HT1080 (cell line): ENCODE results near the gene ACTRT3. TPM values are rescaled to one million over a fixed set of nuclear protein-coding genes. Genes with fewer than 3 reads are reported as not detected.

Experiments used
- DNase-seq: peaks from one replicate; pipeline ENCODE4 v3.0.0-alpha.2; 2015; ENCODE audit warnings: low read depth
- polyA plus RNA-seq, 2 experiments: library from polyadenylated mRNA; depleted of rRNA; stranded (reverse); fragments of >200 nt; gene quantifications; 2 replicates each; pipeline ENCODE4 v1.2.3, GENCODE V29; 2015
- total RNA-seq: library from RNA; depleted of rRNA; stranded (reverse); fragments of >200 nt; shearing (Covaris generic); gene quantifications from 2 replicates; pipeline ENCODE4 v1.2.3, GENCODE V29; 2014; rRNA removed

The ACTRT3 gene
- not detected in 2 replicates for total RNA-seq
- polyA plus RNA-seq (2015; cell fraction: cytosol; rRNA removed), result 0.06 TPM in 1 of 2 replicates, not detected in the other
- 0.11 TPM in 1 of 2 replicates, not detected in the other for polyA plus RNA-seq (2015; cell fraction: nucleus; rRNA removed)

DNA sequence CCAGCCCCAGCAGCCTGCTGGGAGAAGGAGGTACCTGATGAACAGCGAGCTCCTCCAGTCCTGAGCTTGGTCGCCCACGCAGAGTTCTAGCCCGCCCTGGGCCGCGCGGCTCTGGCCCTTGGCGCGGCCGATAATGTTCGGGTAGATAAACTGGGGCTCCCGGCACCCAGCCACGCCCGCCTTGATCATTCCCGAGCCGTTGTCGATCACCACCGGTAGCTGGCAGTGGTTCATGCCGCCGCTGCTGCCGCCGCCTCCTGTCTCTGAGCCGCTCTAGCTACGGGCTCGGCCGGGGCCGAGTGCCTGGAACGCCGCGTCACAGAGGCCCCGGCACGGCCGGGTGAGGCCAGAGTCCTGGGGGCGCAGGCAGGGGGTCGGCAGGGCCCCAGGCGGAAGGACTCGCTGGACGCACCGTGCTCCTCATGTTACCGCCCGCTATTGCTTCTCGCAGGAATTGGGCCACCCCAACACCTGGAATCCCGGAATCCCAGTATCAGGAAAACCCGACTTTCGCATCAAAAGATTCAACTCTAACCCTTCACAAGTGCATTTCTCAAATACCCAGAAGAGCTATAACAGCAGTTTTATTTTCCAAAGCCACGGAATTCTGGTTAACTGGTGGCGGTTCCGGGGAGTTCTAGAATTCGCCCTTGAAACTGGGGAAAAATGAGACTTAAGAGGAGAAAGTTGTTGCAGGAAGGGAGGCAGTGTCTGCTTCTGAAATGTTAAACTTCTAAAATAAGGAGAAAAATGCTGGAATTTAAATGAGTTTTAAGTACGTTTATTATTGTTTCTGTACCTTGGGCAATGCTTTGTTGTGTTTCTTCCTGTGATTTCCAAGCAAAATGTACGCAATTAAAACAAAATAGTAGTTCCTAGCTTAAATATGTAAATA lies at the start of gene ACTRT3:
ACTRT3 (minus strand) TSS at position 275 of the 895 bp plus-strand sequence; CDS start at position 234, 41 bp downstream.
- no peak for DNase-seq

DNA sequence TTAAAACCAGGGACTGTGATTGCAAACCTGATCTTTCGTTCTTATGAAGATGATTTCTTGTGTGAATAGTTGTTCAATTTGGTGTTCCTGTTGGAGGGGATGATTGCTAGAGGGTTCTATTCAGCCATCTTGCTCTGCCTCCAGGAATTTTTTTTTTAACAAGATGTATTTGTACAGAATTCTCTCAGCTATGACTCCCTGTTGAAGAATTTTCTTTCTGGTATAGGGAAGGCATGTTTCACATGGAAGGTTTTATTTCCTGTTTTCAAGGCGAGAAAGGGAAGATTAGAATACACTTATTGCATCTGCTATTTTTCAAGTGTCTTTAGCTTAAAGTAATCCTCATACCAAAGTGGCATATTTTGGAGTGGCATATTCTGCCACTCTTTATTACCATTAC lies 49.0 kb upstream of the ACTRT3 start:
- DNase-seq, result peak; percentile 38

DNA sequence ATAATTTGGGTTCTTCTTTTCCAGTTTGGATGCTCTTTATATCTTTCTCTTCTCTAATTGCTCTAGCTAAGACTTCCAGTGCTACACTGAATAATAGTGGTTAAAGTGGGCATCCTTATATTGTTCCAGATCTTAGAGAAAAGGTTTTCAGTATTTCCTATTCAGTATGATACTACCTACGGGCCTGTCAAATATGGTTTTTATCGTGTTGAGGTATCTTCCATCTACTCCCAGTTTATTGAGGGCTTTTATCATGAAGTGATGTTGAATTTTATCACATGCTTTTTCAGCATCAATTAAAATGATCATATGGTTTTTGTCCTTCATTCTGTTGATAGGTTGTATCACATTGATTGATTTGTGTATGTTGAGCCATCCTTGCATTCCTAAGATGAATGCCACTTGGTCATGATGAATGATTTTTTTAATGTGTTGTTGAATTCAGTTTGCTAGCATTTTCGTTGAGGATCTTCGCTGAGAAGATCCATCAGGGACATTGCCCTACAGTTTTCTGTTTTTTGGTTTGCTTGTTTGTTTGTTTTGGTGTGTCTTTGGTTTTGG lies 46.3 kb upstream of the ACTRT3 start:
- DNase-seq, result no peak

DNA sequence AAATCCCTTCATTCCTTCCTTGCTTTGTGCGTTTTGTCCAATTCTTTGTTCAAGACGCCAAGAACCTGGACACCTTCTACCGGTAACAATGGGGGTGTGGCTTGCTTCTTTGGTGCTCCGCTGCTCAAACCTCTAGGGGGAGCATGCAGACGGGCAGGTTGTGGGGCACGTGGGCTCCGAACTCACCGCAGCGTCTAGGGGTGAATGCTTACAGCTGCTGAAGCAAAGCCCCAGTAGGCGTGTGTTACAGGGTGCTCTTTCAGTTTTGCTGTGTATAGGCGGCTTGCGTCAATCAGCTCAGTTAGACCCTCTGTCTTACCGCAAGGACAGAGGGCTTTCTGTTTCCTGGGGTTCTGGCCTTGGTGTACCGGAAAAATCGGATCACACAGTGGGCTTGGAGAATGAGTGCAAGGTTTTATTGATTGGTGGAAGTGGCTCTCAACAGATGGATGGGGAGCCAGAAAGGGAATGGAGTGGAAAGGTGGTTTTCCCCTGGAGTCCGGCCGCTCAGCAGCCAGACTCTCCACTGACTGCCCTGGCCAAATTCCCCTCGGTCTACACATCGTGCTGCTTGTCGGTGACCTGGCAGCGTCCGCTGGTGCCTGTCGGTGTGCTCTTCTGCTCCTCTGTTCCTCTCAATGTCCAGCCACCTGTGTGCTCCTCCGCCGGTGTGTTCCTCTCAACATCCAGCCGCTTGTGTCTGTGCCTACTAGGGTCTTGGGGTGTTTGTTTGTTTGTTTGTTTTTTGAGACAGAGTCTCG lies 44.6 kb upstream of the ACTRT3 start:
- no peak for DNase-seq

DNA sequence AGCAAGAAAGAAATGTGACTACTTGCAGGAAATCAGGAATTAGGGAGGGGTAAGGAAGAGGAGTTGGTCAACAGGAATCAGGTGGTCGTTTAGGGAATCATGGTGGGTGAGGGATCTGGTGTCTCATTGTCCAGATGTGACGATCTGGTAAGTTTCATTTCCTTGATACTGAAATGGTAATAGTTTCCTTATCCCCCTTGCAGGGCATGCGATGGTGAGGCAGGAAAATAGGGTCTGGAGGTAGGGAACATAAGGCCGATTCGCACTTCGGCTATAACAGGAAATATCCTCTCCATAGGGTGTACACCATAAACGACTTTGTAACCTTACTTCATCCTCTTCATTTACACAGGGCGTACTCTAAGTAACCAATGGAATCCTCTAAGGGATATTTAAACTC lies 43.9 kb upstream of the ACTRT3 start:
- DNase-seq, result no peak

DNA sequence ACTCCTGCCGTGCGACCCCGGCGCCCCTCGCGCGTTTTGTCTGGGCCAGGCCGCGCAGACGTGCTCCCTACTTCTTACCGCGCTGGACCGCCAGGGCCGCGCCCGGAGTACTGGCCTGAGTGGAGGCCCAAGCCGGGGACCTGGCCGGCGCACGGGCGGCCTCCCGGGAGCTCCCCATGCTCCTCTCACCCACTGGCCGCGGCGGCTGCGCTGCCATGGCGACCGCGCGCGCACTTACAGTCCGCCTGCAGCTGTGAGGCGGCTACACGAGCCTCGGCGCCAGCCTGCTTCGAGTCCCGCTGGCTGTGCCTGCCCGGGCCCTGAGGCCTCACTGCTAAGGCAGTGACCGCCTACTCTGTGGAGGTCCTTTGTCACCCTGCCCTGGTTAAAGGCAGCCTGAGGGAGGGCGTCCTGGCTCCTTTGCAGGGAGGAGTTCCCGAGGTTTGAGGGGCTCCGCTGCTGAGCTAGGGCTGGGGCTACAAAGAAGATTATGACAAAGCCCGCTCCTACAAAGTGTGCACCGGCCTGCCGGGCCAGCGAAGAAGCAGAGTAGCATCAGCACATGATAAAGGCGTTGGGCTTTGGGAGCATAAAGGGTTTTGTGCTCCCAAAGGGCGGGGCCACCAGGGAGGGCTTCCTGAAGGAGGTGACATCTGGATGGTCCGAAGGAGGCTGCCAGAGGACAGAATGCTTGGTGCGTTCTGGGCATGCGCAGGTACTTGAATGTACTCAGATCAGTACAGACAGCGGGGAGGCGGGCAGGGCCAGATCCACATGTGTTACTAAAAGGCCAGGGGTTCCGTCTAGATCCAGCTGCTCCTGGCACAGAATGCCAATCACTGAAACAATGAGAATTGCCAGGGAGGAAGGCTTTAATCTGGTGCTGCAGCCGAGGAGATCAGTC lies 43.2 kb upstream of the ACTRT3 start, which contains the start of the genes LRRC34 and LRRIQ4:
LRRC34 (minus strand) TSS at position 573 of the 904 bp plus-strand sequence; CDS start at position 217, 356 bp downstream.
LRRIQ4 (plus strand) TSS at position 539 of the 904 bp plus-strand sequence. CDS start 9,052 bp downstream, outside the sequence.
- no peak for DNase-seq

DNA sequence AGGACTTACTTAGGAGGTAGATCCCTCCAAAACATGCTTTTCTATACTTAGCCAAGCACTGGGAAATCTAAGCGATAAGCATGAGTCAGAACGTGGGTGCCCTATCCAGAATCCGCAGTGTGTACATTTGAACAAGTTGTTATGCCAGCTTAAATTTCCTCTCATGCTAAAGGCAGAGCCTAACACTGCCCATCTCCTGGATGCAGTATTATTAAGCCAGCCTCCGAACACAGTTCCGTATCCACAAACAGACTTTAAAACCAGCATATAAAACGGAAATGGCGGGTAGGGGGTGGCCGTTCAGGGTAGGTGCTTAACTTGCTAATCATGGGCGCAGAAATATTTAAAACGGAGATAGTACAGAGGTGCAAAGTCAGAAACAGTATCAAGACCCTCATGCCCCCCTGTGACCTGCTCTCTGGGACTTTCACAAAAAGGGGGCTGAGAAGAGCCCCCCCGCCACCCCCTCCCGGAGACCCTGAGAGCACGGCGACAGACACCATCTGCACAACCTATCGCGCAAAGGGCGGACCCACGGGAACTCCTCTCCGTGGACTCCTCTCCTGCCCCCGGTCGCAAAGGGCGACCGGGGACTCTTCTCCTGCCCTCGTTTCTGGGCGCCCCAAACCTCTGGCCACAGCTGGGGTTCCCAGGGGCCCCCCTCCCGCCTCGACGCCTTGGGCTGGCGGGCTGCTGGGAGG lies 42.4 kb upstream of the ACTRT3 start:
- DNase-seq, result no peak

DNA sequence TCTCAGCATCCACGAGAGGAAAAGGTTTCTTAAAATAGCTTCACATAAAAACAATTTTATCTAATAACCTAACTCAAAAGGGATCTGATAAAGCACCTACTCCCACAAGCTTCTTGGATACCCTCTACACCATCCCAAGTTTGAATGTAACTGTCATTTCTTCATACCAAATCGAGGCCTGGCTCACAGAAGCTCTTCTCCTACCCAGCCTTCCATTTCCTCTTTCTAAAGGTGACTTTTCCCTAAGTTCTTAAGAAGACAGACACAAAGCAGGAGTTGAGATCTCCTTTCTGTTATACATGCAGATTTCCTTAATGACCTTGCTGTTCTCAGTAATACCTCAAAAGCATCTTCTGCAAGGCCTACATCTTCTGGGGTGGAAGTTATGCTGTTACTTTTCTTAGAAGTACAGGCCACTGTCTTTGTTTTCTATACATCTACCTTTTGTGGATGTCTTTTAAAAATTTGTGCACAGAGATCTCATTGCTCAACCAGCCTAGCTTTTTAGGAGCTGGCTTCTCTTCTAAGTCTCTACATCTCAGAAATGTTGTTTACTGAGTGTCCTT lies 40.0 kb upstream of the ACTRT3 start:
- no peak for DNase-seq

DNA sequence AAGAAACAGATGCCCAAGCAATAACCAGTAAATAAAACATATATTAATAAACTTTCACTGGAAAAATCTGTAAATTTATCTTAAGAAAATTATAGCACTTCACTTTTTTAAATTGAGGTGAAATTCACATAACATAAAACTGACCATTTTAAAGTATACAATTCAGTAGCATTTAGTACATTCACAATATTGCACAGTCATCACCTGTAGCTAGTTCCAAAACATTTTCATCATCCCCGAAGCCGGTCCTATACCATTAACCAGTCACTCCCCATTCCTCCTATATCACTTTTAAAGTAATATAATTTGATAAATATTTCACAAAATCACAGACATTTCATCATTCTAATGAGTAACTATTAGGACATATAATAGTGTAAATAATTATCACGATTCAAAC lies 35.3 kb upstream of the ACTRT3 start:
- DNase-seq, result no peak

DNA sequence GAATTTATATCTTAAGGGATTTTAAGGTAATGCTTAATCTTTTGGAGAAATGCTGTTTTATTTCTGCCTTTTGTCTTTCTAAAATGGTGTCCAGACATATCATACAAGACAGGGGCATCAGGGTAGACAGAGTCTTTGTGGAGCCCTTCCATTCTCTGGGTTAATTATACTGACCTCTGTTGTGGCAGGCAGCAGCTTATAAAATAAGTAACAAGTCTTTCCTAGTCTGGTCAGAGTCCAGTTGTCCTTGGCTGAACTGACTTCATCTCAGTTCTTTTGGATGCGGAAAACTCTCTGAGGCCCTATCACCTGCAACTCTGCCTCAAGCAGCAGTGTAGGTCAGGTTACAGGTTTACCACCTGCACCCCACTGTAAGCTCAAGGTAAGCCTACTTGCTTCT lies 23.0 kb upstream of the ACTRT3 start:
- DNase-seq, result no peak

DNA sequence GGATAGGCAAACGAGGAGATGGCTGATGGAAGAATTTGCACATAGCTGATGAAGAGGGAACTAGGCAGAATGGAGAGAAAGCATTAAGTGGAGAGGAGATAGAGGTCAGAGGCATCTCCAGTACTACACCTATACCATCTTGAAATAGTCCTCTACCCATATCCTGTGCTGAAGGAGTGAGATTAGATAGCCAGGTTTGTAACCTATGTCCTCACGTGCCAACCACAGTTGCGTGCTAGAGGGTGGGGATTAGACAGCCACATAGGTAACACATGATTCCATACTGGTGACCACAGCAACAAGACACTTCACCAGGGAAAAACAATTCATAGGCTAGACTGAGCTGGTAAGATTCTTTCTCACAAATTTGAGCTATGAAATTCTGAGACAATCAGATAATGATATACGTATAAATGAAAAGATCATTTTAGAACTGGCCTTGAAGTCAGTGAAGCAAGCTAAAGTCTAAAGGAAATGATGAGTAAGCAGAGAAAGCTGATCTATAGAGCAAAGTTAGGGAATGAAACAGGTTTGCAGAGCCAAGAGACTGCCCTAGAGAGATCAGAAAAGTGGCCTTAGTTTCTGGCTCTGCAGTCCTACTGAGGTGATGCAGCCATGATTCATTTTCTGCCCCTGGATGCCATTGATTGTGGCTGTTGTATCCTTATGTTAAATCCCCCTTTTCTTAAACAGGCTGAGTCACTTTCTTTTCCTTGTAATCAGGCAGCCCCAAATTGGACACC lies 21.5 kb upstream of the ACTRT3 start:
- peak; percentile 77 for DNase-seq

DNA sequence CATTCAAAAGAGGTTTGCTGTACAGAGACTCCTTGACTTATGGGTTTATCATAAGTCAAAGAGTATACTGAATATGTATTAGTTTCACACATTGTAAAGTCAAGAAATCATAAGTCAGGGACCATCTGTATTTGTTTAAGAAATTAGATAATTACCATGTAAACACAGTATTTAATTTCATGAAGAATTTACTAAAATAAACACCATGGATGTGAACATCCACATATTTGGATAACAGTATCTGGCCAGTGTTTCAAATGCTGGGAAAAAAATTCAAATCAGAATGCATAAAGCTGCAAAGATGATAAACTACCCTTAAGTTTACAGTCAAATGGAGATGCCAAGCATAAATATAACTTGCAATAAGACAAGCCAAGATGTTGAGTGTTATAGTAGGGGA lies 20.9 kb upstream of the ACTRT3 start:
- DNase-seq, result no peak

DNA sequence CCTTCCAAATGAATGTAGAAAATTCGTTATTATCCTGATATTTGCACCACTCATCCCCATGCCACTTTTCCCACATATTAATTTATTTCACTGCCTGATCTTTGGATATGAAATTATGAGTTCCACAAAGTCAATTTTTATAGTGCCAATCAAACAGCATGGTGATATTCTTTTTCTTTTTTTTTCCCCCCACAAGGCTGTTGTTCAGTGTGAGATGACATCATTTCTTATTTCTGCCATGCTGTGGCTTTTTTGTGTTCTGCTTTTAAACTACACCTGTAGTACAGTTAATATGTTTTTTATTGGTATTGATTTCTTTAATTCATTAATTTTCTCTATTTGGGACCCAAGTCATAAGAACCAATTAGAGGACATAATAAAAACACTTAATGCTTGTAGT lies 18.4 kb upstream of the ACTRT3 start:
- DNase-seq, result no peak

DNA sequence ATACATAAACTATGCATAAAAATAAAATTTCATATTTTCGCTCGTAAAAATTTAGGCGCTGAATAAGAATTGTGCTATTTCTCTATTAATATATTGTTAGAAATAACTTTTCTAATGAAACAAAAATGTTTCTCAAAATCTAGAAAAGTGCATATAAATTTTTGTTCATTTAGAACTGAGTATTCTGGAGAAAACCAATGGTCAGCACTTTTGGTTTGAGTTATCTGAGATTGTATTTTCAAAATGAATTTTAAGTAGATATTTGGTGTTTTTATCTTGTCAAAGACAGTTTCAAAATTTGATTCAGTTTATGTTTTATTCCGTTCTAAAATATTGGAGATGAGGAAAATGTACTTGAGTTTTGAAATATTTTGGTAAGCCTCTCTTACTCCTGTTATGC lies 17.8 kb upstream of the ACTRT3 start:
- no peak for DNase-seq

DNA sequence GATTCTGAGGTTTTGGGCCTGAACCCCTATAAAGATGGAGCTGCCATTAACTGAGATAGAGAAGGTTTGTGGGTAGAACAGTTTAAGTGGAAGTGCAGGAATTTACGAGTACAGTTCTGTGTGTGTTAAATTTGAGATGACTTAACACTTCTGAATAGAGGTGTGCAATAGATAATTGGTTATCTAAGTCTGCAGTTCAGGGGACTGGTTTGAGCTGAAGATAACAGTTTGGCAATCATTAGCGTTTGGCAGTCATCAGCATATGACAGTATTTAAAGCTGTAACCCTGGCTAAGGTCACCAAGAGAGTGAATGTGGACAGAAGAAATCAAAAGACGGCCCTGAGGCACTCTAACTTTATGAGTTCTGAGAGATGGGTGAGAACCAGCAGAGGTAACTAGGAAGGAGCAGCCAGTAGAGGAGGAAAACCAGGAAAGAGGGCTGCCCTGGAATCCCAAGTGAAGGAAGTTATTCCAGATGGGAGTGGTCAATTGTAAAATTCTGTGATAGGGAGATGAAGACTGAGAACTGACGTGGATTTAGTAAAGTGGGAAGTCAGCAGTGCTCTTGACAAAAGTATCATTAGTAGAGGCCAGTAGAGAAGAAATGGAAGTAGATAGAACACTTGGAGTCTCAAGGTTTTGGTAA lies 12.0 kb upstream of the ACTRT3 start:
- DNase-seq, result no peak

DNA sequence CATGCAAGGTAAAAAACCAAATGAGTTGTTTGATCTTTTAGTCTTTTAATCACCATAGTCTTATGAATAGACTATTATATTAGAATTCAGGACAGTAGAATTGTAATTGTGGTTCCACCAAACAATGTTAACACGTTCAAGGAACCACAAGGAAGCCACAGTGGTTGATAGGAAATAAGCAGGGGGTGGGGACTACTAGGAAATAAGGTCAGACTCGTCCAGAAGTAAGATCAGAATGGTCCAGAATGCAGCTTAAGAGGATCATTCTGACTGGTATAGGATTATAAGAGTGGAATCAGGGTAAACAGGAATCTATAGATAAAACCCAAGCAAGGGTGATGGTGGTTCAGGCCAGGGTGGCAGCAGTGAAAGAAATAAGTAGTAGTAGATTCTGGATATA lies 11.4 kb upstream of the ACTRT3 start:
- DNase-seq, result no peak

DNA sequence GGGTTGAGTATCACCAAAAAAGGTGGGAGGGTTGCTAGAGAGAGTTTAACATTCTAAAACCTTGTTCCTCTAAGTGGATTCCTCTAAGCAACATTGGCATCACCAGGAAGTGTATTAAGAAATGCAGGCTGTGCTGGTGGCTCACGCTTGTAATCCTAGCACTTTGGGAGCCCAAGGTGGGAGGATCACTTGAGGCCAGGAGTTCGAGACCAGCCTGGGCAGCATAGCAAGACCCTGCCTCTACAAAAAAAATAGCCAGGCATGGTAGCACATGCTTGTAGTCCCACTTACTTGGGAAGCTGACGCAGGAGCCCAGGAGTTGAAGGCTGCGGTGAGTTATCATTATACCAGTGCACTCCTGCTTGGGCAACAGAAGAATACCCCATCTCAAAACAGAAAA lies 8.5 kb upstream of the ACTRT3 start:
- no peak for DNase-seq

DNA sequence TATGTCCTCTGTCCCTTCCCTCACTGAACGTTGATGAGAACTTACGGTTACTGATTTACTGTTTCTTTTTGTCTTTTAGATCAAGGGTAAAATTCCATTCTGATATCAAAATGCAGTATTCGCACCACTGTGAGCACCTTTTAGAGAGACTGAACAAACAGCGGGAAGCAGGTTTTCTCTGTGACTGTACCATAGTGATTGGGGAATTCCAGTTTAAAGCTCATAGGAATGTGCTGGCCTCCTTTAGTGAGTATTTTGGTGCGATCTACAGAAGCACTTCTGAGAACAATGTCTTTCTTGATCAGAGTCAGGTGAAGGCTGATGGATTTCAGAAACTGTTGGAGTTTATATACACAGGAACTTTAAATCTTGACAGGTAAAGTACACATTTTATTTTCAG lies 4.8 kb upstream of the ACTRT3 start:
- DNase-seq, result no peak
